Measurements from ENCODE around the gene BAZ1B. TPM values are rescaled to one million over a fixed set of nuclear protein-coding genes. Genes with fewer than 3 reads are reported as not detected.

BAZ1B gene
- total RNA-seq, 1 experiment from 2014 or later: 107 TPM

DNA sequence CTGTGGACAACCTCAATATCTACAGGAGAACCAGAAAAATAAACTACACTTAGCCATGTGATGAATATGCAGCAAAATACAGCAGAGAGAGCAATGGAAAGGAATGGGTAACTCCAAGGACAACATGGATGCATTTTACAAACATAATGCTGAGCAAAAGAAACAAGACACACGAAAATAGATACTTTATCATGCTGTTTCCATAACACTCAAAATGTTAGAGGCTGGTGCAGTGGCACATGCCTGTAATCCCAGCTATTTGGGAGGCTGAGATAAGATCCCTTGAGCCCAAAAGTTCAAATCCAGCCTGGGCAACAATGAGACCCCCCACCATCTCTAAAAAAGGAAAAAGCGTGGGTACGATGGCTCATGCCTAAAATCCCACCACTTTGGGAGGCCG, 27.1 kb upstream of the BAZ1B start:
- POLR2A ChIA-PET: no interaction called here

GRCh38 chr7:73547841-73548240, 25.7 kb upstream of the BAZ1B start:
- Histone ChIP-seq H3K9me3 (ENCODE audit: control insufficient read depth, insufficient read depth, low read depth, low read length) (no peaks in the 10 kb centered on the region), H3K4me3 (ENCODE audit: low read depth in 2 of 2, low read length in 2 of 2) (no peak overlapping the region), H3K4me1 (ENCODE audit: control insufficient read depth, insufficient read depth, low read length) (no peaks in the 10 kb centered on the region), H3K27ac (ENCODE audit: low read length) (no peak overlapping the region), H3K36me3 (ENCODE audit: control insufficient read depth, insufficient read depth, low read length) (0 out of 2 replicates have a peak, but pooled peaks cover 3% of the 10 kb centered on the region), H3K27me3 (ENCODE audit: control insufficient read depth, insufficient read depth, low read length) (no peaks in the 10 kb centered on the region)
- ChIA-PET POLR2A (interaction anchor here (0.9 kb wide), 2 partner anchors 25 to 26 kb away, joined by 3 to 9 read pairs; partner anchors contain the start of gene BAZ1B), CTCF (no interaction called here)
- in situ Hi-C loops (cut with HindIII; ENCODE audit: low pct_unique_long_range_greater_than_20kb, low sequenced_read_pairs): no loop called here
- TF ChIP-seq SIN3A (IDR thresholded peaks at IDR 0.05; ENCODE audit: borderline replicate concordance, insufficient read depth, low read depth, low read length): no peak
- TF ChIP-seq, protein P1, sequence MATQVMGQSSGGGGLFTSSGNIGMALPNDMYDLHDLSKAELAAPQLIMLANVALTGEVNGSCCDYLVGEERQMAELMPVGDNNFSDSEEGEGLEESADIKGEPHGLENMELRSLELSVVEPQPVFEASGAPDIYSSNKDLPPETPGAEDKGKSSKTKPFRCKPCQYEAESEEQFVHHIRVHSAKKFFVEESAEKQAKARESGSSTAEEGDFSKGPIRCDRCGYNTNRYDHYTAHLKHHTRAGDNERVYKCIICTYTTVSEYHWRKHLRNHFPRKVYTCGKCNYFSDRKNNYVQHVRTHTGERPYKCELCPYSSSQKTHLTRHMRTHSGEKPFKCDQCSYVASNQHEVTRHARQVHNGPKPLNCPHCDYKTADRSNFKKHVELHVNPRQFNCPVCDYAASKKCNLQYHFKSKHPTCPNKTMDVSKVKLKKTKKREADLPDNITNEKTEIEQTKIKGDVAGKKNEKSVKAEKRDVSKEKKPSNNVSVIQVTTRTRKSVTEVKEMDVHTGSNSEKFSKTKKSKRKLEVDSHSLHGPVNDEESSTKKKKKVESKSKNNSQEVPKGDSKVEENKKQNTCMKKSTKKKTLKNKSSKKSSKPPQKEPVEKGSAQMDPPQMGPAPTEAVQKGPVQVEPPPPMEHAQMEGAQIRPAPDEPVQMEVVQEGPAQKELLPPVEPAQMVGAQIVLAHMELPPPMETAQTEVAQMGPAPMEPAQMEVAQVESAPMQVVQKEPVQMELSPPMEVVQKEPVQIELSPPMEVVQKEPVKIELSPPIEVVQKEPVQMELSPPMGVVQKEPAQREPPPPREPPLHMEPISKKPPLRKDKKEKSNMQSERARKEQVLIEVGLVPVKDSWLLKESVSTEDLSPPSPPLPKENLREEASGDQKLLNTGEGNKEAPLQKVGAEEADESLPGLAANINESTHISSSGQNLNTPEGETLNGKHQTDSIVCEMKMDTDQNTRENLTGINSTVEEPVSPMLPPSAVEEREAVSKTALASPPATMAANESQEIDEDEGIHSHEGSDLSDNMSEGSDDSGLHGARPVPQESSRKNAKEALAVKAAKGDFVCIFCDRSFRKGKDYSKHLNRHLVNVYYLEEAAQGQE (IDR thresholded peaks at IDR 0.05; ENCODE audit: insufficient read depth in 1 of 2, low read depth in 2 of 2, low read length in 1 of 2): no peak
- no peak for TF ChIP-seq TCF7L2 (IDR thresholded peaks at IDR 0.05; ENCODE audit: low read depth, low read length)
- TF ChIP-seq CTCF (IDR thresholded peaks at IDR 0.05): no peak
- TF ChIP-seq POLR2AphosphoS5 (IDR thresholded peaks at IDR 0.05; ENCODE audit: low read depth, low read length): no peak
- ATAC-seq (no peak), DNase-seq (ENCODE audit: low read depth, low spot score) (no peak)
- intact Hi-C loops (cut with micrococcal nuclease; ENCODE audit: unreplicated experiment): no loop called here
- BruUV-seq (replicated peaks): no TSS peak

More for the DNA sequence above, 27.1 kb upstream of the BAZ1B start:
- no peaks in the 10 kb centered on the region for H3K27me3 ChIP-seq (ENCODE audit: control insufficient read depth, insufficient read depth, low read length)
- H3K4me3 ChIP-seq (ENCODE audit: low read depth in 2 of 2, low read length in 2 of 2): no peak overlapping the region
- TF ChIP-seq CTCF (IDR thresholded peaks at IDR 0.05): no peak
- BruUV-seq (replicated peaks): no TSS peak
- no peak overlapping the region for H3K27ac ChIP-seq (ENCODE audit: low read length)
- no peak for ATAC-seq
- DNase-seq (ENCODE audit: low read depth, low spot score): no peak
- intact Hi-C loops (cut with micrococcal nuclease; ENCODE audit: unreplicated experiment) (no loop called here), in situ Hi-C loops (cut with HindIII; ENCODE audit: low pct_unique_long_range_greater_than_20kb, low sequenced_read_pairs) (no loop called here)
- H3K4me1 ChIP-seq (ENCODE audit: control insufficient read depth, insufficient read depth, low read length): no peaks in the 10 kb centered on the region
- CTCF ChIA-PET: no interaction called here
- H3K9me3 ChIP-seq (ENCODE audit: control insufficient read depth, insufficient read depth, low read depth, low read length): no peaks in the 10 kb centered on the region
- no peaks in the 10 kb centered on the region for H3K36me3 ChIP-seq (ENCODE audit: control insufficient read depth, insufficient read depth, low read length)

DNA sequence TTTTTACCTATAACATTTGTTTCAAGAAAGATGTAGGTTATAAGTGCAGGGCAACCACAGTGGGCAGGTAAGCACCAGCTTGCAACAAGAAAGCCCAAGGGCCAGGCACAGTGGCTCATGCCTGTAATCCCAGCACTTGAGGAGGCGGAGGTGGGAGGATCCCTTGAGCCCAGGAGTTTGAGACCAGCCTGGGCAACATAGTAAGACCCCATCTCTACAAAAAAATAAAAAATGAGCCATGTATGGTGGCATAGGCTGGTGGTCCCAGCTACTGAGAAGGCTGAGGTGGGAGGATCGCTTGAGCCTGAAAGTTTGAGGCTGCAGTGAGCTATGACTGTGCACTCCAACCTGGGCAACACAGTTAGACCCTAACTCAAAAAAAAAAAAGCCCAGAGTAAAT, 22.6 kb upstream of the BAZ1B start:
- H3K27ac ChIP-seq (ENCODE audit: low read length): no peak overlapping the region
- H3K36me3 ChIP-seq (ENCODE audit: control insufficient read depth, insufficient read depth, low read length): 0 out of 2 replicates have a peak, but pooled peaks cover 6% of the 10 kb centered on the region
- ChIA-PET POLR2A (no interaction called here), CTCF (no interaction called here)
- no TSS peak for BruUV-seq (replicated peaks)
- no peak overlapping the region for H3K4me3 ChIP-seq (ENCODE audit: low read depth in 2 of 2, low read length in 2 of 2)
- TF ChIP-seq SIN3A (IDR thresholded peaks at IDR 0.05; ENCODE audit: borderline replicate concordance, insufficient read depth, low read depth, low read length) (no peak), CTCF (IDR thresholded peaks at IDR 0.05) (no peak)
- TF ChIP-seq, protein P1 (IDR thresholded peaks at IDR 0.05; ENCODE audit: insufficient read depth in 1 of 2, low read depth in 2 of 2, low read length in 1 of 2): no peak
- no peak for ATAC-seq
- in situ Hi-C loops (cut with HindIII; ENCODE audit: low pct_unique_long_range_greater_than_20kb, low sequenced_read_pairs): no loop called here
- DNase-seq (ENCODE audit: low read depth, low spot score): no peak
- intact Hi-C loops (cut with micrococcal nuclease; ENCODE audit: unreplicated experiment): no loop called here
- H3K4me1 ChIP-seq (ENCODE audit: control insufficient read depth, insufficient read depth, low read length): no peaks in the 10 kb centered on the region
- no peaks in the 10 kb centered on the region for H3K9me3 ChIP-seq (ENCODE audit: control insufficient read depth, insufficient read depth, low read depth, low read length)
- no peaks in the 10 kb centered on the region for H3K27me3 ChIP-seq (ENCODE audit: control insufficient read depth, insufficient read depth, low read length)
